NCI-H146 (cell line): Measurements from ENCODE around the gene AK8.
"Not testable (repeated sequence)": the region's sequence is repeated elsewhere in the genome, so short reads cannot be mapped to it uniquely, and the experiment has no call there.

Source experiments
- DNase-seq: peaks from one replicate; lab custom pipeline; 2025; lab: John Stamatoyannopoulos, UW

The AK8 gene

DNA sequence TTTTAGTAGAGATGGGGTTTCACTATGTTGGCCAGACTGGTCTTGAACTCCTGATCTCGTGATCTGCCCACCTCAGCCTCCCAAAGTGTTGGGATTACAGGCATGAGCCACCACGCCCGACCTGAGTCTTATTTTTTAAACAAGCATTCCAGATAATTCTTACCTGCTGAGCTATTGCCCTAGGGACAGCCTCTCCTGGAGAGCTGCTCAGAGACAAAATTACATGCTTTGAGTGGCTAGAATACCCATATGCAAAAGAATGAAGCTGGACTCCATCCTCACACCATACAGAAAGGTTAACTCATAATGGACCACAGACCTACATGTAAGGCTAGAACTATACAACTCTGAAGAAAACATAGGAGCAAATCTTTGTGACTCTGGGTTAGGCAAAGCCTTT, 166.2 kb downstream of the AK8 start:
- DNase-seq = no peak

- DNase-seq = not testable (repeated sequence)
Observed at GRCh38 chr9:132711152-132711551, 166.9 kb downstream of the AK8 start.

DNA sequence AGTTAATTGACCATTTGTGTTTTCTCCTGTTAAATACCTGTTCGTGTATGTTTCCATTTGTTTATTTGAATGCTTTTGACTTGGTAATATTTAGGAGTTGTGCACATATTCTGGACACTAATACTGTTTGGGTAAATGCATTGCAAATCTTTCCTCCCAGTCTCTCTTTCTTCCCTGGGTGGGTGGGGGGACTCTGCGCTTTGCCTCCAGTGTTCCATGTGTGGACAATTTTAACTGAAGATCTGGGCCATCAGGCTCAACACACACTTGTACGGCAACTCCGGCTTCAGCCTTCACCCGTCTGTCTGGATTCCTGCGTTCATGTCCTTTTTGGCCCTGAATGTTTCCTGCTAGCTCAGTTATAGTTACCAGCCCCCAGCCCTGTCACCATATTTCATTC, 167.8 kb downstream of the AK8 start:
- DNase-seq = no peak

- no peak for DNase-seq
Observed at GRCh38 chr9:132708769-132709430, 169.2 kb downstream of the AK8 start.

DNA sequence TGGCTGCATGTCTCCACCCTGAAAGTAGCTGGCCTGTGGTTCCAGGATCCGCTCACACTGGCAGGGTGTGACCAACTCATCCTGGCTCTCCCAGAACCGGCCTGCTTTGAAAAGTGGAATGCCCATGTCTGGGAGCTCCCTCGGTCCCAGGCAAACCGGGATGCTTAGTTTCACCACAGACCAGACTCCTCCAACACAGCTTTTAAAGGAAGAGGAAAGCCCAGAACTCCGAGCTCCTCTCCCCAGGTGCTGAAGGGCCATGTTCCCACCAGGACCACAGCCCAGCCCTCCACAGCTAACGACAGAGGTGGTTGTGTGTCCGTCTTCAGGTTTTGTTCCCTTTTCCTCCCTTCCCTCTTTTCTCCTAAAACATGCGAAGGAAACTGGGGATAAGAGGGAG, 169.8 kb downstream of the AK8 start:
- no peak for DNase-seq

DNA sequence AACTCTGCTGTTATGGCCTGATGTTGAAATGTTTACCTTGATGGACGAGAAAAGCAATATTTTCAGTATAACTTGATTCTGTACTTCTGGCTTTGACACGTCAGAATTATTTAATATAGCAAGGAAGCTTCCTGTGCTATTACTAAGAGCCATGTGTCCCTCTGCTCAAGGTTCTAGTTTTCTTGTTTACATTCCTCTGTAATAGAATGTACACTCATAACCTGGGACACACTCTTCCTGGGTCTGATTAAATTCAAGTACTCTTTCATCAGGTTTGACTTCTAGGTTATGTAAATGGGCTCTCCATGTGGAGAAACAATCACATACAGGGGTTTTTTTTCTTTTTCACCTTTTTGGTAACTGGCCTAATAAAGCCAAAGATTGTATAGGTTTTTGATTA, 174.7 kb downstream of the AK8 start:
- DNase-seq = no peak

DNA sequence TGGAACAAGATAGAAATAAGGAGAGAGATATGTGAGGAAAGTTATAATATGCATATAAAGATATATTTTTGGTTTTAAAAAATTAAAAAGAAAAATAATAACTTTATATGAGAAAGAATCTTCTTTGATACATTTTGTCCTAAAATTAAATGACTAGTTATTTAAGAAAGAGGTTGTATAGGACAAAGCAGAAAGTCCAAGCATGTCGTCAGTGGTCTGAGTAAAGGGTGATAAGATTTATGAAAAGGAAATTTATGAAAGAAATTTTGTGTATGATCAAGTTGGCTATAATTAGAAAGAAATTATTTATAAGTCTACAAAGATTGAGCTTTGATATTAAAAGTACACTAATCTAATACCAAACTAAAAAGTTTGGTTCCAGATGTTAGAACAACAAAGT, 175.8 kb downstream of the AK8 start:
- no peak for DNase-seq

GRCh38 chr9:132699956-132700355, 178.1 kb downstream of the AK8 start:
- DNase-seq = no peak

DNA sequence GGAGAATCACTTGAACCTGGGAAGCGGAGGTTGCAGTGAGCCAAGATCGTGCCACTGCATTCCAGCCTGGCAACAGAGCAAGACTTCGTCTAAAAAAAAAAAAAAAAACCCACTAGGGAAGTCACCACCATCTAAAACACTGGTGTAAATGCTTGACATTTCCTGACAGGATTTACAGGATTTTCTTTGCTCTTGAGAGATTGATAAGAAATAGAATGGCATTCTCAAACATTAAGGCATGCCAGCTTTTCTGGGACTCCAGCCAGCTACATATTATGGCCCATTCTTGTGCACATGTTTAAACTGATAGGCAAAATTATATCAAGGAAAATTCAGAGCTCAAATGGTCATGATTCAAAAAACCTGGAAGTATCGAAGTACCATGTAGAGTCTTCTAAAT, 179.1 kb downstream of the AK8 start:
- DNase-seq = no peak

- DNase-seq = no peak
Observed at GRCh38 chr9:132697230-132697629, 180.9 kb downstream of the AK8 start.

DNA sequence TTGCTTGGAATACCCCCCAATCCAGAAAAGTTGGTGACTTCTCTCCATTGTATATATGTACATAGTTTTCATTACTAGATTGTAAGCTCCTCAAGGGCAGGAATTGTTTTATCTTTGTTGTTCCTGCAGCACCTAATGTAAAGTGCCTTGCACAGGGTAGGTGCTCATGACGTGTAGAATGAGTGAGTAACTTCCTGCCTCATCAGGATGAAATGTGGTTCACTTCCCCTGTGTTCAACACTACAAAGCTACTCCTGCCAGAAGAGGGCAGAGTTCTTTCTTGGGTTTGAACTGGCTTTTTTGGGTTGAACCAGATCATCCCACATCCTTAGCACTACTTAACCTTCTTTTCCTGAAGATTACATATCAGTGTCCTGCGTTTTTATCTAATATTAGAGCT, 183.9 kb downstream of the AK8 start:
- no peak for DNase-seq

DNA sequence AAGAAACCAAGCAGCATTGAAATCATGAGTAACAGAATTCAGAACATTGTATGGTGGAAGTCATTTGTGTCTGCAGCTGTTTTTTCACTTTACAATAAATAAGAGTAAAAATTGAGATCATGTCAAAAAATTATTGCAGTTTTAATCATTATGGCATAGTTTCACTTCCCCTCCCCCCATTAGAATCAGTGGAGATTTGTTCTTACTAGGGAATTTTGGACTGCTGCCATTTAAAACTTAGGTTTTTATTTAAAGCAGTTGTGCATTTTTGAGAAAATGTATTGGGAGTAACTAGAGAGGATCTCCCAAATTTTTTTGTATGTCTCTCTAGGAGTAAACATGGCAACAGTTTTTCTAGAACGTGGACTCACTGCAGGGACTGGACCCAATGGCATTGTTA, 187.4 kb downstream of the AK8 start:
- no peak for DNase-seq

DNA sequence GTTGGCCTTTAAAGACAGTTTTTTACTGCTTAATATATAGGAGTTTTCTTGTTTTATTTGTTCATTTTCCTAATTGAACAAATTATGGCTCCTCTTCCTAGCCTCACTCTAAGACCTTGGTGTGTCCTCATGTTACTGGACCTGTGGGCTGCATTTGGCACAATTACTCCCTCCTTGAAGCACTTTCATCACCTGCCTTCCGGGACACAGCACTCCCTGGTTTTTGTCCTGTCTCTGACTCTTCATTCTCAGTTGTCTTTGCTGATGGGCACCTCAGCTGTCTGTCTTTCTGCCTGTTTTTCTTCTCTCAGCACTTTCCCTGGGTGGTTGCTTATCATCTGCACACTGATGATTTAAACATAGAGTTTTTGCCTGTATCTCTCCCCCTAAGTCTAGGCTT, 194.2 kb downstream of the AK8 start:
- no peak for DNase-seq

DNA sequence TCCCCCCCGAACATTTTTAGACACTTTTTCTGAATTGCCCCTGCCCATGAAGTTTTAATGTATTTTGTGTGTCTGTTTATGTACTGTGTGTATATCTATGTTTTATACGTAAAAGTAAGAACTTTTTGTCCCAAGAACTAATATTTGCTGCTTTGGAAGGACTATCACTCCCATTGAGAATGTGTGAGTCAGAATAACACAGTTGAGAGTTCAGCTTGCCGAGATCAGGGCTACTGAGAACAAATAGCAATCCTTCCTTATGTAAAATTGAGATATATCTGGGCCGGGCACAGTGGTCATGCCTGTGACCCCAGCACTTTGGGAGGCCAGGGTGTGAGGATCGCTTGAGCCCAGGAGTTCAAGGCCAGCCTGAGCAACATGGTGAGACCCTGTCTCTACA, 196.5 kb downstream of the AK8 start:
- no peak for DNase-seq

GRCh38 chr9:132679946-132680625, 198.0 kb downstream of the AK8 start:
- no peak for DNase-seq

GRCh38 chr9:132677976-132678375, 200.1 kb downstream of the AK8 start:
- no peak for DNase-seq
